G401.6 (cell line): ENCODE results near the gene CD40LG.

Source experiments
- FAIRE-seq: peaks from 2 replicates; lab custom pipeline; 2012; peaks lifted over from hg19 to GRCh38; lab: Jason Lieb, UNC

The CD40LG gene

GRCh38 chrX:136708348-136708747 is 60.4 kb downstream of the CD40LG start:
- FAIRE-seq = peak; percentile 8
